Hepatocyte (in vitro differentiated cells): ENCODE results near the gene GOLT1A. TPM values are rescaled to one million over a fixed set of nuclear protein-coding genes. Genes with fewer than 3 reads are reported as not detected.

ENCODE experiments used
- DNase-seq: peaks from one replicate; pipeline ENCODE4 v3.0.0-alpha.2; 2016; ENCODE audit warnings: low spot score
- H2AFZ ChIP-seq: fragments of 200-600 bp; sonication (generic); 2 replicates; pipeline ENCODE4 v1.6.0; 2016; ENCODE audit warnings: antibody characterized with exemption, mild to moderate bottlenecking
- H3K27ac ChIP-seq: fragments of 200-600 bp; sonication (generic); 2 replicates; pipeline ENCODE4 v1.5.1; 2016; ENCODE audit warnings: mild to moderate bottlenecking
- H3K27me3 ChIP-seq: fragments of 200-600 bp; sonication (generic); 2 replicates; pipeline ENCODE4 v1.6.1; 2016
- H3K36me3 ChIP-seq: fragments of 200-600 bp; sonication (generic); replicated peaks from 2 replicates; pipeline ENCODE4 v1.5.1; 2016; ENCODE audit warnings: low read depth; ENCODE audit not compliant: insufficient read depth
- H3K4me1 ChIP-seq: fragments of 200-600 bp; sonication (generic); 2 replicates; pipeline ENCODE4 v1.5.1; 2016; ENCODE audit warnings: mild to moderate bottlenecking, moderate library complexity; ENCODE audit not compliant: insufficient read depth
- H3K4me2 ChIP-seq: fragments of 200-600 bp; sonication (generic); 2 replicates; pipeline ENCODE4 v1.6.0; 2016
- H3K4me3 ChIP-seq: fragments of 200-600 bp; sonication (generic); 2 replicates; pipeline ENCODE4 v1.5.1; 2016; ENCODE audit warnings: mild to moderate bottlenecking
- H3K79me2 ChIP-seq: fragments of 200-600 bp; sonication (generic); 2 replicates; pipeline ENCODE4 v1.6.0; 2017; ENCODE audit warnings: mild to moderate bottlenecking
- H3K9me2 ChIP-seq: fragments of 200-600 bp; sonication (generic); replicated peaks from 2 replicates; pipeline ENCODE4 v1.6.0; 2017; ENCODE audit warnings: mild to moderate bottlenecking; ENCODE audit not compliant: insufficient read depth
- H3K9me3 ChIP-seq: fragments of 200-600 bp; sonication (generic); 2 replicates; pipeline ENCODE4 v1.5.1; 2016; ENCODE audit warnings: low read depth, mild to moderate bottlenecking
- H4K20me1 ChIP-seq: fragments of 200-600 bp; sonication (generic); 2 replicates; pipeline ENCODE4 v1.6.0; 2016; ENCODE audit warnings: mild to moderate bottlenecking; ENCODE audit not compliant: insufficient read depth, poor library complexity, severe bottlenecking
- CTCF ChIP-seq: fragments of 200-600 bp; sonication (generic); IDR thresholded peaks from 2 replicates; pipeline ENCODE4 v1.5.1; 2016; ENCODE audit warnings: antibody characterized with exemption, mild to moderate bottlenecking; ENCODE audit not compliant: poor library complexity
- EZH2 ChIP-seq: fragments of 200-600 bp; sonication (generic); IDR thresholded peaks from 2 replicates; pipeline ENCODE4 v1.6.1; 2016; ENCODE audit warnings: antibody characterized with exemption, mild to moderate bottlenecking, borderline replicate concordance
- EZH2phosphoT487 ChIP-seq: fragments of 200-600 bp; sonication (generic); IDR thresholded peaks from one replicate; pipeline ENCODE4 v1.6.1; 2018; ENCODE audit warnings: antibody characterized with exemption, mild to moderate bottlenecking, low read depth, moderate library complexity; ENCODE audit not compliant: unreplicated experiment, severe bottlenecking
- WGBS: methylation state at CpG from one replicate; pipeline ENCODE4 v1.1.6; 2016; ENCODE audit warnings: low lambda C conversion rate; ENCODE audit errors: missing lambda C conversion rate; 5-methylcytosine and 5-hydroxymethylcytosine counted together
- polyA plus RNA-seq: library from polyadenylated mRNA; unstranded; fragments of >200 nt; fragmentation: Nextera tagmentation; extraction: Ambion mirVana; gene quantifications from 2 replicates; pipeline ENCODE4 v1.2.1, GENCODE V29; 2016
- total RNA-seq: library from RNA; depleted of rRNA; stranded (reverse); fragments of >200 nt; gene quantifications from 2 replicates; pipeline ENCODE4 v1.2.3, GENCODE V29; 2014

Gene GOLT1A
- total and polyA plus RNA-seq, 2 experiments from 2014 or later = 13.6 to 36.0 TPM

DNA sequence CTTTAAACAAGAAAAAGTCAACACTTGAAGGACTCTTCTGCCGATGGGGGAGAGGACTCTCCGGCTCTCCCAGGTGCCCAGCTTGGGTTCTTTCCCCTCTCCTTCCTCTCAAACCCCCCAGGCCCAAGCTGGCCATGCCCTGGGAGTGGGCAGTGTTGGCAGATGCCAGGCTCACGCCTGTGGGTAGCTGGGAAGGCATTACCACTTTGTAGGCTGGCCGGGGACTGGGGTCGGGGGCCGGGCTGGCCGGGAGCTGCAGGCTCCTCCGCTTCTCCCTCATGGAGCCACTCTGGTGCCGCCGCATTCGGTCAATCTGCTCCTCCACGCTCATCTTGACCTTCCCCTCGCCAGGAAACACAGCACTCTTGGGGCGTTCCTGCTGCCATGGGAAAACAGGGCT lies 16.4 kb upstream of the GOLT1A start:
- 98% methylated on average over 14 of the region's 14 CpGs for WGBS
- H3K79me2 ChIP-seq = no peaks in the 10 kb centered on the region

DNA sequence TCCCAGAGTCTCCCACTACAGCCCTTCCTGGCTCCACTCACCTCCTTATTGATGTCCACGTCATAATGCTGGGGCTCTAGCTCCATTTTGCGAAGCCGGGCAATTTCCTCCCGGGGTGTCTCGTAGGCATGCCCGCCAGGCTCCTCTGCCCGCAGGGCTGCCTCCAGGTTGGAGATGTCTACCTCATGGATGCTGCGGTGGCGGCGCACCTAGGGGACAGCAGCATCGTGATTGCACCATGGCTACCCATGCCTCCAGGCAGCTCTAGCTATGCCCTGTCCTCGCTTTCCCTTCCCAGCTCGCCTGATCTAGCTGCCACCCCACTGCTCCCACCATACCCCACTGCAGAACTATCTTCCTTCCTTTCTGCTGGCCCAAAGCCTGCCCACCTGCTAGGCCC lies 15.1 kb upstream of the GOLT1A start:
- Histone ChIP-seq H3K9me2 (no peaks in the 10 kb centered on the region), H2AFZ (no peak overlapping the region), H3K27me3 (no peaks in the 10 kb centered on the region), H3K4me3 (no peak overlapping the region), H3K27ac (no peak overlapping the region), H3K4me2 (no peak overlapping the region), H3K4me1 (peaks cover 14% of the 10 kb centered on the region), H3K79me2 (no peaks in the 10 kb centered on the region), H3K9me3 (no peaks in the 10 kb centered on the region), H3K36me3 (no peaks in the 10 kb centered on the region), H4K20me1 (no peaks in the 10 kb centered on the region)
- DNase-seq = no peak
- TF ChIP-seq EZH2 (no peak), EZH2phosphoT487 (no peak), CTCF (no peak)
- WGBS = 98% methylated on average over 13 of the region's 13 CpGs

More for the DNA sequence above, 16.4 kb upstream of the GOLT1A start:
- Histone ChIP-seq H3K9me3 (no peaks in the 10 kb centered on the region), H3K27me3 (no peaks in the 10 kb centered on the region), H3K9me2 (no peaks in the 10 kb centered on the region), H3K4me2 (no peak overlapping the region), H2AFZ (no peak overlapping the region), H3K4me1 (peaks cover 14% of the 10 kb centered on the region), H3K27ac (no peak overlapping the region), H3K36me3 (no peaks in the 10 kb centered on the region), H3K4me3 (no peak overlapping the region), H4K20me1 (no peaks in the 10 kb centered on the region)
- no peak for TF ChIP-seq EZH2phosphoT487
- no peak for TF ChIP-seq EZH2
- no peak for TF ChIP-seq CTCF
- no peak for DNase-seq

DNA sequence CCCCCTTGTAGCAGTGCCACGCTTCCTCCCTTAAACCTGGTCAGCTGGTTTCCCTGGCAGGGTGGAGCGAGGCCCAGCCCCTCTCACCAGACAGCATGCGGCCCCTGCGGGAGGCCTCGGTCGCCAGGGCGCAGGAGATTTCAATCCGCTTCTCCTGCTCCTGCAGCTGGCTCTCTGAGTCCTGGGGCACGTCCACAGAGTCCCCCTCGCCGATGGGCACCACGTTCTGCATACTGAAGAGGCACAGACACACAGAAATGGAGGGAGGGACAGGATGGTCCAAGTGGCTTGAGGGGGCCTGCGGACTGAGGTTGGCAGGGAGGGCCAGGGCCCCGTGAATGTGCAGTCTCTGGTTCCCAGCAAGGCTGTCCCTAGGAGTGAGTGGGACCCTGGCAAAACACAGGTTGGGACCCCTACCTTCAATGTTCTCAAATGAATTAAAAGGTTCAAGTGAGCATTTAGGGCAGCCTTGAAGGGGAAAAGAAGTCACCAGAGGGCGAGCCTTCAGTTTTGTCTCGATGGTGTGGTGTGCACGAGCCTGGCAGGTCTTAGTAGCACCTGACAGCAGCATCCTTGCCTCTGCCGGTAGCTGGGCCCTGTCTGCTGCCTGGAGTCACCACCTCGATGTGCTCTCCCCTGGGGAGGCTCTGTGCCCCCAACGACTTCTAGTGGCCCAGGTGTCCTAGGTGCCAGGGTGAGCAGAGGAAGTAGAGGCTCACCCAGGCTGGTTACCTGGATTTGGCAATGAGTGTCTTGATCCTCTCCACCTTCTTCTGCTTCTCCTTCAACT lies 14.4 kb upstream of the GOLT1A start:
- TF ChIP-seq EZH2phosphoT487 (no peak), EZH2 (no peak), CTCF (no peak)
- Histone ChIP-seq H3K79me2 (no peaks in the 10 kb centered on the region), H3K4me3 (no peak overlapping the region), H3K27ac (no peak overlapping the region), H3K36me3 (no peaks in the 10 kb centered on the region), H3K9me3 (no peaks in the 10 kb centered on the region), H3K9me2 (no peaks in the 10 kb centered on the region), H3K4me1 (peaks cover 14% of the 10 kb centered on the region), H4K20me1 (no peaks in the 10 kb centered on the region), H2AFZ (no peak overlapping the region), H3K27me3 (no peaks in the 10 kb centered on the region), H3K4me2 (no peak overlapping the region)
- WGBS = 88% methylated on average over 20 of the region's 20 CpGs
- no peak for DNase-seq
